ENCODE measurements around the gene UNC5CL. TPM values are rescaled to one million over a fixed set of nuclear protein-coding genes. Genes with fewer than 3 reads are reported as not detected.

The UNC5CL gene
- total and polyA plus RNA-seq, 9 of the 15 experiments (the other 6 are each of a cell fraction or from before 2014, with no cell fraction given): 0.07 to 1.8 (median 0.62) TPM; not detected in 1

- Histone ChIP-seq H3K36me3 (ENCODE audit: control insufficient read depth, insufficient read depth, low read length) (peaks cover 82% of the 10 kb centered on the region), H3K9me3 (replicated peaks; ENCODE audit: control insufficient read depth, insufficient read depth, low read depth, low read length) (no peaks in the 10 kb centered on the region), H4K20me1 (replicated peaks; ENCODE audit: control insufficient read depth, insufficient read depth, low read length) (no peaks in the 10 kb centered on the region), H3K4me3 (no peak overlapping the region), H3K27me3 (ENCODE audit: control insufficient read depth in 2 of 2, insufficient read depth in 2 of 2, low read length in 2 of 2) (no peaks in the 10 kb centered on the region), H3K4me1 (replicated peaks in 1 of 2; ENCODE audit: control insufficient read depth in 2 of 2, insufficient read depth in 2 of 2, low read length in 2 of 2) (peaks cover 0 to 9% of the 10 kb centered on the region in 2 experiments; a peak in 1 of 5 replicates), H2AFZ (ENCODE audit: low read depth, low read length) (no peak overlapping the region), H3K79me2 (ENCODE audit: control insufficient read depth, insufficient read depth, low read length) (peaks cover 16% of the 10 kb centered on the region), H3K4me2 (ENCODE audit: insufficient read depth, low read length) (no peak overlapping the region), H3K27ac (ENCODE audit: extremely low read depth, low read depth, low read length) (no peak overlapping the region), H3K9me1 (ENCODE audit: control insufficient read depth, insufficient read depth, low read length) (no peaks in the 10 kb centered on the region), H3K9ac (ENCODE audit: insufficient read depth in 1 of 2, low read depth in 2 of 2, low read length in 2 of 2) (no peak overlapping the region)
- ChIA-PET POLR2A (no interaction called here), CTCF (ENCODE audit: low intra/inter-chr PET ratio) (interaction anchor here (1.1 to 4.0 kb wide), 4 partner anchors 29 to 172 kb away, joined by 4 to 26 read pairs (median 6); no protein-coding TSS in a partner anchor)
- WGBS (ENCODE audit: insufficient coverage, low coverage, missing lambda C conversion rate): 38% methylated on average over 3 of the region's 3 CpGs
- intact Hi-C loops (cut with micrococcal nuclease) (loop anchor here (2.0 to 5.0 kb wide), 2 partner anchors 40 to 60 kb away; no protein-coding TSS in a partner anchor), in situ Hi-C loops (cut with MboI) (no loop called here)
- FAIRE-seq (peak; percentile 82), DNase-seq (ENCODE audit: extremely low read depth in 1 of 4, low spot score in 3 of 4) (peak; percentile 54 to 89 (median 56)), ATAC-seq (peak; percentile 20; the same call in 1 of the 3 replicates)
- no TSS peak for BruUV-seq (replicated peaks)
- TF ChIP-seq SNRNP70 (optimal IDR thresholded peaks at IDR 0.05; ENCODE audit: low read depth, low read length) (no peak), STAG1 (CRISPR knock-in tag; IDR thresholded peaks at IDR 0.05; ENCODE audit: borderline replicate concordance) (no peak), POLR2B (IDR thresholded peaks at IDR 0.05; ENCODE audit: low read depth, partially characterized antibody) (no peak), ZNF324 (CRISPR knock-in tag; IDR thresholded peaks at IDR 0.05) (no peak), SAFB (IDR thresholded peaks at IDR 0.05; ENCODE audit: borderline replicate concordance, low read depth, low read length) (no peak), POLR2A (conservative IDR thresholded peaks at IDR 0.05) (no peak), RFX5 (IDR thresholded peaks at IDR 0.05; ENCODE audit: low read depth, low read length) (no peak), ZNF408 (CRISPR knock-in tag; IDR thresholded peaks at IDR 0.05; ENCODE audit: low read depth) (no peak), RCOR1 (IDR thresholded peaks at IDR 0.05; ENCODE audit: borderline replicate concordance in 1 of 2, low read depth in 2 of 2, low read length in 2 of 2) (0 out of 4 replicates have a peak, but pooled peaks of 1 of the 2 experiments have one; percentile 31), HDGF (IDR thresholded peaks at IDR 0.05) (peak; percentile 85), RAD21 (CRISPR knock-in tag; conservative IDR thresholded peaks at IDR 0.05 in 1 of 2, IDR thresholded peaks at IDR 0.05 in 1 of 2) (peak; percentile 76 to 79), HIVEP1 (CRISPR knock-in tag; IDR thresholded peaks at IDR 0.05) (no peak), NR2C1 (IDR thresholded peaks at IDR 0.05) (no peak), NR2C1 (tag; IDR thresholded peaks at IDR 0.05) (no peak), HMBOX1 (IDR thresholded peaks at IDR 0.05) (no peak), ILF3 (IDR thresholded peaks at IDR 0.05; ENCODE audit: borderline replicate concordance) (no peak), RFX1 (IDR thresholded peaks at IDR 0.05) (no peak), ZNF57 (CRISPR knock-in tag; IDR thresholded peaks at IDR 0.05) (no peak), ZNF316 (IDR thresholded peaks at IDR 0.05) (0 out of 2 replicates have a peak, but pooled peaks have one; percentile 4), HMGXB4 (CRISPR knock-in tag; IDR thresholded peaks at IDR 0.05) (no peak), KLF16 (IDR thresholded peaks at IDR 0.05) (peak; percentile 59; the same call in 1 of the 2 replicates)
Observed at GRCh38 chr6:41066867-41067304, 27.9 kb upstream of the UNC5CL start.

Measured in K562 (cell line).